MM.1S (cell line): Measurements from ENCODE around the gene HTATSF1.

Experiments
- DNase-seq: peaks from one replicate; pipeline ENCODE4 v3.0.0-alpha.2; 2015
- H2AFZ ChIP-seq: fragments of 300-600 bp; sonication (generic); 2 replicates; pipeline ENCODE4 v1.6.0; 2016; ENCODE audit warnings: antibody characterized with exemption, low read length
- H3F3A ChIP-seq: fragments of 300-600 bp; sonication (generic); 2 replicates; pipeline ENCODE4 v1.6.1; 2016; ENCODE audit warnings: mild to moderate bottlenecking, antibody characterized with exemption, low read length, moderate library complexity, mixed read lengths; ENCODE audit not compliant: insufficient read depth
- H3K27ac ChIP-seq: fragments of 300-600 bp; sonication (generic); 2 replicates; pipeline ENCODE4 v1.5.1; 2016; ENCODE audit warnings: mild to moderate bottlenecking, low read length
- H3K27me3 ChIP-seq: fragments of 300-600 bp; sonication (generic); replicated peaks from 2 replicates; pipeline ENCODE4 v1.6.0; 2016; ENCODE audit warnings: low read length; ENCODE audit not compliant: insufficient read depth
- H3K36me3 ChIP-seq: fragments of 300-600 bp; sonication (generic); replicated peaks from 2 replicates; pipeline ENCODE4 v1.6.1; 2016; ENCODE audit warnings: mild to moderate bottlenecking, low read length, mixed read lengths; ENCODE audit not compliant: insufficient read depth
- H3K4me1 ChIP-seq: fragments of 300-600 bp; sonication (generic); 2 replicates; pipeline ENCODE4 v1.6.1; 2016; ENCODE audit warnings: low read length, mixed read lengths
- H3K4me2 ChIP-seq: fragments of 300-600 bp; sonication (generic); 2 replicates; pipeline ENCODE4 v1.6.0; 2016; ENCODE audit warnings: low read depth, low read length
- H3K4me3 ChIP-seq: fragments of 300-600 bp; sonication (generic); 2 replicates; pipeline ENCODE4 v1.5.1; 2016; ENCODE audit warnings: low read length, mixed read lengths
- H3K79me2 ChIP-seq: fragments of 300-600 bp; sonication (generic); 2 replicates; pipeline ENCODE4 v1.6.1; 2016; ENCODE audit warnings: mixed run types, low read length, mixed read lengths
- H3K9ac ChIP-seq: fragments of 300-600 bp; sonication (generic); 2 replicates; pipeline ENCODE4 v1.6.1; 2016; ENCODE audit warnings: low read length, mixed read lengths
- H3K9me2 ChIP-seq: fragments of 300-600 bp; sonication (generic); replicated peaks from 2 replicates; pipeline ENCODE4 v1.6.1; 2016; ENCODE audit warnings: mild to moderate bottlenecking, low read length, mixed read lengths; ENCODE audit not compliant: insufficient read depth
- H3K9me3 ChIP-seq: fragments of 300-600 bp; sonication (generic); replicated peaks from 2 replicates; pipeline ENCODE4 v1.6.1; 2016; ENCODE audit warnings: mild to moderate bottlenecking, low read length, mixed read lengths; ENCODE audit not compliant: insufficient read depth
- H4K20me1 ChIP-seq: fragments of 300-600 bp; sonication (generic); 2 replicates; pipeline ENCODE4 v1.6.1; 2016; ENCODE audit warnings: mild to moderate bottlenecking, low read length, moderate library complexity, mixed read lengths; ENCODE audit not compliant: insufficient read depth
- EZH2 ChIP-seq: fragments of 300-600 bp; sonication (generic); optimal IDR thresholded peaks from 2 replicates; pipeline ENCODE3; 2017; ENCODE audit warnings: low read depth, mild to moderate bottlenecking, antibody characterized with exemption, low read length, mixed read lengths
- EZH2phosphoT487 ChIP-seq: fragments of 300-600 bp; sonication (generic); IDR thresholded peaks from 2 replicates; pipeline ENCODE4 v1.6.1; 2018; ENCODE audit warnings: antibody characterized with exemption, low read length
- TF ChIP-seq, protein P1 (sequence below): fragments of 300-600 bp; sonication (generic); IDR thresholded peaks from 2 replicates; pipeline ENCODE4 v1.5.1; 2016; ENCODE audit warnings: antibody characterized with exemption, low read length, mixed read lengths

The HTATSF1 gene

DNA sequence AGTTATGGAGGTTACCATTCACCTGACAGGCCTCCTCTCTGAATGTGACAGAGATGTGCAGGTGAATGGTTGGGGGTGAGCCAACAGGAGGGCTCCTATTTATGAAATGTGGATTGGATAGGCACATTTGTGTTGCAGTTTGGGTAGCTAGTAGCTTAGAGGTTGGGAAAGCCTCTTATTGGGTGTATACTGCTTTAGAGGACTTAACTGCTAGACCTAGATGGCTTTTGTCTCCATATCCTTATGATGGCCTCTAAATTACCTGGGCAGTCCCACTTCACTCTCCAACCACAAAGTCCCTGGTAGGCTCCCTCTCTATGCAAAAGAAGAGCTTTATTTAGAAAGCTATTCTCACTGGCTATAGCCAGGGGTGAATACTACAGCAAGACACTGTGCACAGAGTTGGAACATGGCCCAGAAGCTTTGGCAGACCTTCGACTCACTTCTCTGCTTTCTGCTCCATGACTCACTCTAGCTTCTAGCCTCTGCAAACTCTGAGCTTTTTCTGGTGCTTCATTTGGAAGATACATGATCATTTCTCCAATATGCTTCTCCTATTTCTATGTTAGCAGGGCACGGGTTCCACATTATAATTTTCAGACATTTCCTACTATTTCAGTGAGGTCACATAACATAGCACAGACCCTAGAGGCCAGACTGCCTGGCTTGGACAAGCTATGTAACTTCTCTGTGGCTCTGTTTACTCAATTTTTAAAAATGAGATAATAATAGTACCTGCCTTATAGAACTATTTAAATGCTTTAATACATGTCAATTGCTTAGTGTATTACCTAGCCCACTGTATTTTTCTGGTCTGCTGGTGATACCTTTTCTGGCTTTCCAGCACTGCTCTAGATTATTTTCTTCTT lies 28.6 kb downstream of the HTATSF1 start:
- Histone ChIP-seq H2AFZ (no peak overlapping the region), H3K9ac (no peak overlapping the region), H3K79me2 (no peaks in the 10 kb centered on the region), H3K9me3 (no peaks in the 10 kb centered on the region), H3F3A (no peaks in the 10 kb centered on the region), H3K9me2 (no peaks in the 10 kb centered on the region), H3K4me1 (peaks cover 3% of the 10 kb centered on the region; the same call in 1 of the 2 replicates), H3K4me2 (no peak overlapping the region), H3K4me3 (no peak overlapping the region), H3K36me3 (no peaks in the 10 kb centered on the region), H3K27me3 (no peaks in the 10 kb centered on the region), H4K20me1 (no peaks in the 10 kb centered on the region), H3K27ac (no peak overlapping the region)
- DNase-seq = no peak
- TF ChIP-seq, protein P1, sequence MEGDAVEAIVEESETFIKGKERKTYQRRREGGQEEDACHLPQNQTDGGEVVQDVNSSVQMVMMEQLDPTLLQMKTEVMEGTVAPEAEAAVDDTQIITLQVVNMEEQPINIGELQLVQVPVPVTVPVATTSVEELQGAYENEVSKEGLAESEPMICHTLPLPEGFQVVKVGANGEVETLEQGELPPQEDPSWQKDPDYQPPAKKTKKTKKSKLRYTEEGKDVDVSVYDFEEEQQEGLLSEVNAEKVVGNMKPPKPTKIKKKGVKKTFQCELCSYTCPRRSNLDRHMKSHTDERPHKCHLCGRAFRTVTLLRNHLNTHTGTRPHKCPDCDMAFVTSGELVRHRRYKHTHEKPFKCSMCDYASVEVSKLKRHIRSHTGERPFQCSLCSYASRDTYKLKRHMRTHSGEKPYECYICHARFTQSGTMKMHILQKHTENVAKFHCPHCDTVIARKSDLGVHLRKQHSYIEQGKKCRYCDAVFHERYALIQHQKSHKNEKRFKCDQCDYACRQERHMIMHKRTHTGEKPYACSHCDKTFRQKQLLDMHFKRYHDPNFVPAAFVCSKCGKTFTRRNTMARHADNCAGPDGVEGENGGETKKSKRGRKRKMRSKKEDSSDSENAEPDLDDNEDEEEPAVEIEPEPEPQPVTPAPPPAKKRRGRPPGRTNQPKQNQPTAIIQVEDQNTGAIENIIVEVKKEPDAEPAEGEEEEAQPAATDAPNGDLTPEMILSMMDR = no peak
- TF ChIP-seq EZH2phosphoT487 (no peak), EZH2 (no peak)

DNA sequence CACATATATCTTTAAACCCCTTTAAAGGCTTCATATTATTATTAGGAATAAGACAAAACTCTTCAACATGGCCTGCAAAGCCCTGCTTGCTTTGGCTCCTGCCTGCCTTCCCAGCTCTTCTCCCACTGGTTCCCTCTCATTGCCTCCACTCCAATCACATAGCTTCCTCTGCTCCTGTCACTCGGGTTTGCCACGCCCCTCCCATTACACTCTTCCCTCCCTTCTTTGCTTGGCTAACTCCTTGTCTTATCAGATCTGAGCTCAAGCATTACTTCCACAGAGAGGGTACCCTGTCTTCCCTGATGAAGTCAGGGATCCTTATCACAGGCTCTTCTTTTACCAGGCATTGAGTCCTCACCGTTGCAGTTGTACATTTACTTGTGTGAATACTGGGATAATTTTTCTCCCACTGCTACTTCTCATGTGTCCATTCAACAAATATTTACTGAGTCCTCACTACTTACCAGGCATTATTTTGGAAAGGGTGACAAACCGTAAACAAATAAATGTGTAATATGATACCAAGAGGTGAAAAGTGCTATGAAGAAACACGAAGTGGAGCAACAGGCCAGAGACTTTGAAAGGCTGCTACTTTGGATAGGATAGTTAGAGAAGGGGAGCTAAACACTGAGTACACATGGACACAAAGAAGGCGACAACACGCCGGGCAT lies 31.4 kb downstream of the HTATSF1 start:
- no peak overlapping the region for H2AFZ ChIP-seq
- no peaks in the 10 kb centered on the region for H3K4me1 ChIP-seq

DNA sequence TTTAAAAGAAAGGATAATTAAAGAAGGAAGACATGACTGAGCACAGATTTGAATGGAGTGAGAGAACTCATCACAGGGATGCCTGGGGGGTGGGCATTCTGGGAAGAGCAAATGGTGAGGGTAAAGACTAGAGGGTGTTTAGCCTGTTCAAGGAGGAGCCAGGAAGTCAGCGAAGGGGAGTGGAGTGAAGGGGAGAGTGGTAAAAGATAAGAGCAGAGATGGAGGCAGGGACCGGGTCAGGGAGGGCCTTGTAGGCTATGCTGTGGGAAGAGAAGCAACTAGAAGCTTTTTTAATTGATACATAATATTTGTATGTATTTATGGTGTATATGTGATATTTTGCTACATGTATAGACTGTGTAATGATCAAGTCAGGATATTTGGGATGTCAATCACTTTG lies 32.4 kb downstream of the HTATSF1 start:
- Histone ChIP-seq H3K79me2 (no peaks in the 10 kb centered on the region), H3K27me3 (no peaks in the 10 kb centered on the region), H3K36me3 (no peaks in the 10 kb centered on the region), H3K4me1 (no peaks in the 10 kb centered on the region), H2AFZ (no peak overlapping the region), H3K9me3 (no peaks in the 10 kb centered on the region), H3F3A (no peaks in the 10 kb centered on the region), H3K4me2 (no peak overlapping the region), H3K9ac (no peak overlapping the region), H4K20me1 (no peaks in the 10 kb centered on the region), H3K4me3 (no peak overlapping the region), H3K27ac (no peak overlapping the region), H3K9me2 (no peaks in the 10 kb centered on the region)
- DNase-seq = no peak
- TF ChIP-seq EZH2 (no peak), EZH2phosphoT487 (no peak)
- TF ChIP-seq, protein P1 = no peak

More for the DNA sequence above, 31.4 kb downstream of the HTATSF1 start:
- Histone ChIP-seq H3K79me2 (no peaks in the 10 kb centered on the region), H4K20me1 (no peaks in the 10 kb centered on the region), H3K9me3 (no peaks in the 10 kb centered on the region), H3K27me3 (no peaks in the 10 kb centered on the region), H3K36me3 (no peaks in the 10 kb centered on the region), H3K4me3 (no peak overlapping the region), H3K4me2 (no peak overlapping the region), H3K9ac (no peak overlapping the region), H3F3A (no peaks in the 10 kb centered on the region), H3K27ac (no peak overlapping the region), H3K9me2 (no peaks in the 10 kb centered on the region)
- TF ChIP-seq EZH2phosphoT487 = no peak
- TF ChIP-seq, protein P1 = no peak
- TF ChIP-seq EZH2 = no peak
- DNase-seq = no peak
